Gastroesophageal sphincter (tissue), 4 donors: ENCODE results near the gene CADPS2. TPM values are rescaled to one million over a fixed set of nuclear protein-coding genes. Genes with fewer than 3 reads are reported as not detected.
"Not testable (repeated sequence)": the region's sequence is repeated elsewhere in the genome, so short reads cannot be mapped to it uniquely, and the experiment has no call there.

Source experiments
- ATAC-seq: fragments of 150-250 bp; one replicate; pipeline ENCODE4 v1.9.1; 2016; ENCODE audit warnings: mild to moderate bottlenecking, moderate library complexity
- H3K27ac ChIP-seq, 4 donors: fragments of 200-600 bp; sonication (generic) in 3 of 4; 1 replicate in 3 of 4; 2 replicates in 1 of 4; pipeline ENCODE4 v1.5.1; 2016 to 2019
- H3K27me3 ChIP-seq: fragments of 200-600 bp; sonication (generic); one replicate; pipeline ENCODE4 v1.5.1; 2019
- H3K36me3 ChIP-seq, 2 donors: fragments of 200-600 bp; sonication (generic); one replicate each; pipeline ENCODE4 v1.5.1; 2019; ENCODE audit warnings: control low read depth in 1 of 2
- H3K4me1 ChIP-seq, 3 donors: fragments of 200-600 bp; sonication (generic); 1 replicate in 2 of 3; 2 replicates in 1 of 3; pipeline ENCODE4 v1.5.1; 2016 to 2019; ENCODE audit warnings: control low read depth in 2 of 3
- H3K4me3 ChIP-seq, 2 donors: fragments of 200-600 bp; sonication (generic); one replicate each; pipeline ENCODE4 v1.5.1; 2019; ENCODE audit warnings: mild to moderate bottlenecking in 1 of 2, moderate library complexity in 1 of 2
- H3K9me3 ChIP-seq, 3 donors: fragments of 200-600 bp; sonication (generic); one replicate each; pipeline ENCODE4 v1.5.1; 2017 to 2019; ENCODE audit warnings: control low read depth in 2 of 3
- EP300 ChIP-seq: sonication (generic); formaldehyde crosslinking; IDR thresholded peaks from one replicate; pipeline ENCODE4 v1.6.1; 2017; ENCODE audit warnings: antibody characterized with exemption, mild to moderate bottlenecking
- POLR2A ChIP-seq, 2 donors: fragments of 450-650 bp; IDR thresholded peaks; one replicate each; pipeline ENCODE4 v1.6.1; 2017; ENCODE audit warnings: antibody characterized with exemption in 2 of 2, mild to moderate bottlenecking in 2 of 2, moderate library complexity in 1 of 2
- POLR2AphosphoS5 ChIP-seq: sonication (generic); formaldehyde crosslinking; IDR thresholded peaks from one replicate; pipeline ENCODE4 v1.6.1; 2017; ENCODE audit warnings: antibody characterized with exemption
- WGBS, 2 donors: methylation state at CpG; one replicate each; pipeline ENCODE4 v1.1.5; 2018; ENCODE audit warnings: low coverage in 1 of 2; 5-methylcytosine and 5-hydroxymethylcytosine counted together
- total RNA-seq, 4 donors: library from RNA; depleted of rRNA; stranded (reverse); fragments of >200 nt; gene quantifications; one replicate each; pipeline ENCODE4 v1.1.0, GENCODE V29; 2016
- TF ChIP-seq, protein P1 (sequence below), 4 experiments: fragments of 200-600 bp in 2 of 4; fragments of 450-650 bp in 2 of 4; sonication (generic) in 1 of 4; IDR thresholded peaks; one replicate each; pipeline ENCODE4 v1.5.1; 2017 to 2019; ENCODE audit warnings: antibody characterized with exemption in 4 of 4, mild to moderate bottlenecking in 2 of 4, moderate library complexity in 2 of 4

Gene CADPS2
- total RNA-seq, 4 donors from 2014 or later = 20.3 to 205 (median 138) TPM

DNA sequence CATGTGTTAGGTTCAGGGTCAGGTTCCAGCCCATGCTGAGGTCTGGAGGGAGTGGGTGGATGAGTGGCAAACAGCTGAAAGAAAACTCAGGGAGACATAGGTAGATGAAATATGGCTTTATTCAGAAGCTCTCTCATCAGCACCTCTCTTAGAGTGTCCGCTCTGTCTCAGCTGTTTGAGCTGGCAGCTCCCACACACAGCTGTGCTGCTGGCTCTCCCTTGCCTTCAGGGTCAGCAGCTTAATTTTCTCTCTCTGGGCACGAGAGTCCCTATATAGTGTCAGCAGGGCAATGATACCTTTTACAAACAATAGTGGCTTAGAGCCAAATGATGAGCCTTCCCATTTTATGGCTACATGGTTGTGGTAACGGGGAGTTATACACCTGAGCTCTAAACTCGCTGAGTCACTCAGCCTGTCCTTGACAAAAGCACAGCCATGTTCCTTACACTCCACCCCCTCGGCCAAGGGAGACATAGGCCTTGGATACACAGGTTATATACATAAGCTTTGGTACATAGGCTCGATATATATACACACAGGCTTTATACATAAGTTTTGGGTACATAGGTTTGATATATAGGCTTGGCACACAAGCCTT is 197.8 kb downstream of the CADPS2 start:
- Histone ChIP-seq H3K27me3 (no peaks in the 10 kb centered on the region), H3K36me3 (no peaks in the 10 kb centered on the region), H3K27ac (no peak overlapping the region), H3K4me1 (no peaks in the 10 kb centered on the region), H3K4me3 (no peak overlapping the region), H3K9me3 (no peaks in the 10 kb centered on the region)
- 62 to 71% methylated on average over 4 to 6 of the region's 6 CpGs for WGBS, 2 donors
- ATAC-seq = no peak
- TF ChIP-seq POLR2AphosphoS5 (no peak), EP300 (no peak)
- TF ChIP-seq, protein P1, sequence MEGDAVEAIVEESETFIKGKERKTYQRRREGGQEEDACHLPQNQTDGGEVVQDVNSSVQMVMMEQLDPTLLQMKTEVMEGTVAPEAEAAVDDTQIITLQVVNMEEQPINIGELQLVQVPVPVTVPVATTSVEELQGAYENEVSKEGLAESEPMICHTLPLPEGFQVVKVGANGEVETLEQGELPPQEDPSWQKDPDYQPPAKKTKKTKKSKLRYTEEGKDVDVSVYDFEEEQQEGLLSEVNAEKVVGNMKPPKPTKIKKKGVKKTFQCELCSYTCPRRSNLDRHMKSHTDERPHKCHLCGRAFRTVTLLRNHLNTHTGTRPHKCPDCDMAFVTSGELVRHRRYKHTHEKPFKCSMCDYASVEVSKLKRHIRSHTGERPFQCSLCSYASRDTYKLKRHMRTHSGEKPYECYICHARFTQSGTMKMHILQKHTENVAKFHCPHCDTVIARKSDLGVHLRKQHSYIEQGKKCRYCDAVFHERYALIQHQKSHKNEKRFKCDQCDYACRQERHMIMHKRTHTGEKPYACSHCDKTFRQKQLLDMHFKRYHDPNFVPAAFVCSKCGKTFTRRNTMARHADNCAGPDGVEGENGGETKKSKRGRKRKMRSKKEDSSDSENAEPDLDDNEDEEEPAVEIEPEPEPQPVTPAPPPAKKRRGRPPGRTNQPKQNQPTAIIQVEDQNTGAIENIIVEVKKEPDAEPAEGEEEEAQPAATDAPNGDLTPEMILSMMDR (IDR thresholded peaks at IDR 0.05) = no peak

DNA sequence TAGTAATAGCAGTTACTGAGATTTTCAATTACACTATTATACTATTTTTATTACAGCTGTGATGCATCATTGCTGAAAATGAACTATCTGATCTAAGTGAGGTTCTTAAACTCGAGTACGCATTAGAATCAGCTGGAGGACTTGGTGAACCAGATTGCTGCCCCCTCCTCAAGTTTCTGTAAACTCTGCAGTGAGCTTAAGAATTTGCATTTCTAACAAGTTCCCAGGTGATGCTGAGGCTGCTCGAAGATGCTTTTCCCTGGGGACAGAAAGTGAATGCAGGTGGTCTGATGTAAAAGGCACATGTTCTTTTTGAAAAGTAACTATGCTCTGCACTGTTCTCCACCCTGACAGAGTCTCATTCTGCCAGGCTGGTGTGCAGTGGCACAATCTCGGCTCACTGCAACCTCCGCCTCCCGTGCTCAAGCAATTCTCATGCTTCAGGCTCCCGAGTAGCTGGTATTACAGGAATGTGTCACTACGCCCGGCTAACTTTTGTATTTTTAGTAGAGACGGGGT is 199.8 kb downstream of the CADPS2 start:
- TF ChIP-seq POLR2A (IDR thresholded peaks at IDR 0.05) = no peak
- TF ChIP-seq POLR2AphosphoS5 = no peak
- TF ChIP-seq, protein P1 (IDR thresholded peaks at IDR 0.05) = no peak
- no peak for TF ChIP-seq EP300
- H3K27me3 ChIP-seq = no peaks in the 10 kb centered on the region
- no peaks in the 10 kb centered on the region for H3K4me1 ChIP-seq
- no peak overlapping the region for H3K4me3 ChIP-seq
- H3K36me3 ChIP-seq = no peaks in the 10 kb centered on the region
- H3K27ac ChIP-seq = no peak overlapping the region
- 81 to 84% methylated on average over 10 of the region's 10 CpGs for WGBS, 2 donors
- no peaks in the 10 kb centered on the region for H3K9me3 ChIP-seq
- ATAC-seq = no peak

DNA sequence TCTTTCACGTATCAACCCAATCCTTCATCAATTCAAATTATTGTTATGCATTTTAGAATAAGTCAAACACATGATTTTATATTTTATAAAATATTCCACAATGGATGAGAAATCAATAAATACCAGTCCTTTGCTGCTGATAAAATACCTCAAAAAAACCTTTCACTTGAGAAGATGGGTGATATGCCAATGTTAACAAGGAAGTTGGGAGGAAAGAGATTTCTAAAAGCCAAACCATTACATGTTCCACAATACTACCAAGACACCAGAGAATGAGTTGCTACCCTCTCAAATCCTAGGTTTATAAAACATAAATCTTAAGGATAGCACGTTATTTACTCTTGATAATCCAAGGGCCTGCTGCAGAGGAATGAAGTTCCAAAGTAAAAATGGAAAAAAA is 201.8 kb downstream of the CADPS2 start:
- Histone ChIP-seq H3K4me1 (no peaks in the 10 kb centered on the region), H3K27ac (no peak overlapping the region), H3K4me3 (no peak overlapping the region), H3K9me3 (no peaks in the 10 kb centered on the region), H3K36me3 (no peaks in the 10 kb centered on the region), H3K27me3 (no peaks in the 10 kb centered on the region)
- TF ChIP-seq, protein P1 (IDR thresholded peaks at IDR 0.05) = no peak
- TF ChIP-seq POLR2AphosphoS5 (no peak), POLR2A (IDR thresholded peaks at IDR 0.05) (no peak), EP300 (no peak)
- WGBS, 2 donors = 49 to 65% methylated on average over 2 of the region's 2 CpGs
- no peak for ATAC-seq

DNA sequence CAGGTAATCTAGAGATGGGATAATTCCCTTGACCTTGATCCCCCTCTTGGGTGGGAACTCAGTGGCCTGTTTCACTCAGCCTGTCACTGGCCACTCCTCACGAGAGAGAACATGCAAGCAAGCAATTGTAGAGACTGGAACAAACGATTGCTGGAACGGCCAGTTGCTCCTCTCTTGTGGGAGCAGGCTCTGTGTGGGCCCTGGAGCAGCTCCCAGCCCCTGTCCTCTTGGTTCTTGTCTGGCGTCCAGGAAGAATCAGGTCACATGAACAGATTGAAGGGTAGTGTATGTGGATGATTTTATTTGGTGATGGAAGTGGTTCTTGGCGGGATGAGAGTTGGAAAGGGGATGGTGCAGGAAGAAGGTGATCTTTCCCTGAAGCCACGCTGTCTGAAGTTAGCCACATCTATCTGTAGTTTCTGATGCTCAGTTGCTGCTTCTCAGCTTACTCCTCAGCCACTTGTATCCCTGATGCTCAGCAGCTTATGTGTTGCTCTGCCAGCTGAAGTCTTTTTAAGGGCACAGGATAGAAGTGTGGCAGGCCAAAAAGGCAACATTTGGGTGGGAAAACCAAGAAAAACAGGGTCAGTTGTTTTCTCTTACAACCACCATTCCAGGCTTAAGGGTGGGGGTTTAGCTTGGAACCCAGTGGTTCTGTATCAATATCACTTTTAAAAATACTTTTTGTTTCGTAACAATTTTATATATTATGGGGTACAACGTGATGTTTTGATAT is 203.3 kb downstream of the CADPS2 start:
- Histone ChIP-seq H3K27ac (no peak overlapping the region), H3K36me3 (no peaks in the 10 kb centered on the region), H3K9me3 (no peaks in the 10 kb centered on the region), H3K4me3 (no peak overlapping the region), H3K27me3 (no peaks in the 10 kb centered on the region), H3K4me1 (no peaks in the 10 kb centered on the region)
- TF ChIP-seq, protein P1 (IDR thresholded peaks at IDR 0.05) = no peak
- TF ChIP-seq POLR2A (IDR thresholded peaks at IDR 0.05) = no peak
- no peak for TF ChIP-seq POLR2AphosphoS5
- TF ChIP-seq EP300 = no peak
- 65 to 89% methylated on average over 5 to 6 of the region's 8 CpGs for WGBS, 2 donors
- ATAC-seq = no peak

DNA sequence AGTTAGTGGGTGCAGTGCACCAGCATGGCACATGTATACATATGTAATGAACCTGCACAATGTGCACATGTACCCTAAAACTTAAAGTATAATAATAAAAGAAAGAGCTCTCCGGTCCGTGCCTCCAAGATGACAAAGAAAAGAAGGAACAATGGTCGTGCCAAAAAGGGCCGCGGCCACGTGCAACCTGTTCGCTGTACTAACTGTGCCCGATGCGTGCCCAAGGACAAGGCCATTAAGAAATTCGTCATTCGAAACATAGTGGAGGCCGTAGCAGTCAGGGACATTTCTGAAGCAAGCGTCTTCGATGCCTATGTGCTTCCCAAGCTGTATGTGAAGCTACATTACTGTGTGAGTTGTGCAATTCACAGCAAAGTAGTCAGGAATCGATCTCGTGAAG is 205.1 kb downstream of the CADPS2 start:
- not testable (repeated sequence) for H3K36me3 ChIP-seq, ATAC-seq, H3K27me3 ChIP-seq, H3K27ac ChIP-seq, H3K4me1 ChIP-seq, H3K4me3 ChIP-seq, H3K9me3 ChIP-seq
- WGBS, 2 donors = 93 to 96% methylated on average over 9 to 14 of the region's 16 CpGs
